Liver (tissue), 9 donors: ENCODE data around the gene GALNTL6. TPM values are rescaled to one million over a fixed set of nuclear protein-coding genes. Genes with fewer than 3 reads are reported as not detected.

Experiments
- DNase-seq: peaks from one replicate; pipeline ENCODE4 v3.0.0-alpha.2; 2017; ENCODE audit warnings: low spot score
- H3K27ac ChIP-seq, 2 donors: one replicate each; pipeline ENCODE4 v1.7.0; 2013; ENCODE audit warnings: inconsistent platforms in 2 of 2, low read length in 2 of 2, control low read depth in 1 of 2, low read depth in 1 of 2, mild to moderate bottlenecking in 1 of 2
- H3K27me3 ChIP-seq, 4 donors: one replicate each; pipeline versions ENCODE4 v1.6.1 to v1.7.0; 2013; ENCODE audit warnings: low read length in 3 of 4, inconsistent platforms in 1 of 4, mild to moderate bottlenecking in 1 of 4, moderate library complexity in 1 of 4; ENCODE audit not compliant: control insufficient read depth in 4 of 4, insufficient read depth in 4 of 4
- H3K36me3 ChIP-seq, 4 donors: one replicate each; pipeline versions ENCODE4 v1.6.1 to v1.7.0; 2013; ENCODE audit warnings: low read length in 3 of 4, mild to moderate bottlenecking in 3 of 4, low read depth in 1 of 4, moderate library complexity in 1 of 4; ENCODE audit not compliant: control insufficient read depth in 4 of 4, insufficient read depth in 3 of 4
- H3K4me1 ChIP-seq, 4 donors: one replicate each; pipeline versions ENCODE4 v1.6.1 to v1.7.0; 2013; ENCODE audit warnings: low read length in 3 of 4, mild to moderate bottlenecking in 3 of 4, moderate library complexity in 1 of 4; ENCODE audit not compliant: control insufficient read depth in 4 of 4, insufficient read depth in 4 of 4
- H3K4me3 ChIP-seq, 3 donors: one replicate each; pipeline versions ENCODE4 v1.6.1 to v1.7.0; 2013; ENCODE audit warnings: low read length in 3 of 3, control low read depth in 1 of 3, low read depth in 1 of 3, mild to moderate bottlenecking in 1 of 3
- H3K9ac ChIP-seq, 2 donors: one replicate each; pipeline ENCODE4 v1.7.0; 2013; ENCODE audit warnings: low read length in 2 of 2, mild to moderate bottlenecking in 2 of 2, moderate library complexity in 2 of 2, control low read depth in 1 of 2, low read depth in 1 of 2
- H3K9me3 ChIP-seq, 4 donors: one replicate each; pipeline versions ENCODE4 v1.6.1 to v1.7.0; 2013; ENCODE audit warnings: low read length in 3 of 4; ENCODE audit not compliant: control insufficient read depth in 4 of 4
- EGR1 ChIP-seq, 2 donors: IDR thresholded peaks; 2 replicates each; pipeline ENCODE4 v1.6.1; 2016 to 2018; ENCODE audit warnings: antibody characterized with exemption in 2 of 2, low read depth in 2 of 2
- FOXA2 ChIP-seq: IDR thresholded peaks from 2 replicates; pipeline ENCODE4 v1.6.1; 2016; ENCODE audit warnings: antibody characterized with exemption
- GABPA ChIP-seq, 2 donors: IDR thresholded peaks in 1 of 2; conservative IDR thresholded peaks in 1 of 2; 2 replicates each; pipeline ENCODE4 v1.6.1; 2016; ENCODE audit warnings: antibody characterized with exemption in 2 of 2, mild to moderate bottlenecking in 1 of 2, moderate library complexity in 1 of 2
- HNF4A ChIP-seq, 2 donors: conservative IDR thresholded peaks; 2 replicates each; pipeline ENCODE4 v1.6.1; 2016; ENCODE audit warnings: antibody characterized with exemption in 2 of 2, mild to moderate bottlenecking in 2 of 2
- HNF4G ChIP-seq: IDR thresholded peaks from 2 replicates; pipeline ENCODE4 v1.6.1; 2016; ENCODE audit warnings: antibody characterized with exemption
- RAD21 ChIP-seq, 2 donors: IDR thresholded peaks; 2 replicates each; pipeline ENCODE4 v1.6.1; 2016; ENCODE audit warnings: antibody characterized with exemption in 2 of 2, mild to moderate bottlenecking in 2 of 2
- RXRA ChIP-seq, 2 donors: IDR thresholded peaks; 2 replicates each; pipeline ENCODE4 v1.6.1; 2017 to 2018; ENCODE audit warnings: antibody characterized with exemption in 2 of 2, mild to moderate bottlenecking in 1 of 2
- SP1 ChIP-seq: IDR thresholded peaks from 2 replicates; pipeline ENCODE4 v1.6.1; 2018; ENCODE audit warnings: antibody characterized with exemption, mild to moderate bottlenecking
- TAF1 ChIP-seq: conservative IDR thresholded peaks from 2 replicates; pipeline ENCODE4 v1.6.1; 2016; ENCODE audit warnings: antibody characterized with exemption, mild to moderate bottlenecking
- YY1 ChIP-seq: IDR thresholded peaks from 2 replicates; pipeline ENCODE4 v1.6.1; 2016; ENCODE audit warnings: antibody characterized with exemption, mild to moderate bottlenecking
- WGBS: extraction: QIAGEN DNeasy Blood & Tissue Kit; methylation state at CpG from one replicate; pipeline ENCODE4 v1.1.7; 2013; 5-methylcytosine and 5-hydroxymethylcytosine counted together
- polyA plus RNA-seq, 2 donors: library from polyadenylated mRNA; stranded (reverse) in 1 of 2; unstranded in 1 of 2; fragments of 200-250 nt in 1 of 2; fragments of >200 nt in 1 of 2; fragmentation: Nextera tagmentation in 1 of 2; extraction: Ambion mirVana in 1 of 2; gene quantifications; one replicate each; pipeline versions ENCODE4 v1.2.1 to v1.2.3, GENCODE V29; 2013 to 2015
- total RNA-seq, 2 donors: library from RNA; depleted of rRNA; stranded (reverse); fragments of >200 nt; gene quantifications; one replicate each; pipeline ENCODE4 v1.2.3, GENCODE V29; 2014
- TF ChIP-seq, protein P1 (sequence below): IDR thresholded peaks from 2 replicates; pipeline ENCODE4 v1.6.1; 2016; ENCODE audit warnings: antibody characterized with exemption, mild to moderate bottlenecking
- TF ChIP-seq, protein P2 (sequence below): IDR thresholded peaks from 2 replicates; pipeline ENCODE4 v1.6.1; 2016; ENCODE audit warnings: antibody characterized with exemption
- TF ChIP-seq, protein P3 (sequence below): fragments of 150-350 bp; IDR thresholded peaks from 2 replicates; pipeline ENCODE4 v1.5.1; 2017; ENCODE audit warnings: improper control_type of control experiment, low read depth, low read length; ENCODE audit not compliant: missing input control
- donor health status: healthy.
- donor health status: healthy.
- donor health status: healthy.
- donor health status: healthy.
- donor health status: healthy.

The GALNTL6 gene
- total and polyA plus RNA-seq, 4 donors: 0.06 to 0.08 TPM; not detected in 2

DNA sequence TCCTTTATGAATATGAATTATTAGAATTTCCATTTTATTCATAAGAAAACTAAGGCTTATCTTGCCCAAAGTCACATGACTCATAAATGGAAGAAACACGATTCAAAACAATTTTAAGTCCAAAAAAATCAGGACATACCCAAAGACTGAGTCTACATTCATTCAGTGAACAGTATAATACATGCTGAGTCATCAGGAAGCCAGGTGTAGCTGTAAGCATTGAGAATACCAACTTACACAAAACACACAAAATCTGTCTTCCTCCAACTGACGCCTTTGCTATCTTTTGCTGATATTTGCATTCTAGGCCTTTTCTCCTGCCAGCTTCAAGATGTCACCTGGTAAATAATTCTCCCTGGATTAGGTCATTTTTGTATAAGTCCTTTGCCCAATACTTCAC is 835.3 kb downstream of the GALNTL6 start:
- Histone ChIP-seq H3K27me3 (no peaks in the 10 kb centered on the region), H3K4me1 (no peaks in the 10 kb centered on the region), H3K9ac (no peak overlapping the region), H3K4me3 (no peak overlapping the region), H3K27ac (no peak overlapping the region), H3K9me3 (no peaks in the 10 kb centered on the region), H3K36me3 (no peaks in the 10 kb centered on the region)
- DNase-seq: no peak
- whole genome bisulfite sequencing: 81% methylated on average over 2 of the region's 2 CpGs
- TF ChIP-seq, protein P1, sequence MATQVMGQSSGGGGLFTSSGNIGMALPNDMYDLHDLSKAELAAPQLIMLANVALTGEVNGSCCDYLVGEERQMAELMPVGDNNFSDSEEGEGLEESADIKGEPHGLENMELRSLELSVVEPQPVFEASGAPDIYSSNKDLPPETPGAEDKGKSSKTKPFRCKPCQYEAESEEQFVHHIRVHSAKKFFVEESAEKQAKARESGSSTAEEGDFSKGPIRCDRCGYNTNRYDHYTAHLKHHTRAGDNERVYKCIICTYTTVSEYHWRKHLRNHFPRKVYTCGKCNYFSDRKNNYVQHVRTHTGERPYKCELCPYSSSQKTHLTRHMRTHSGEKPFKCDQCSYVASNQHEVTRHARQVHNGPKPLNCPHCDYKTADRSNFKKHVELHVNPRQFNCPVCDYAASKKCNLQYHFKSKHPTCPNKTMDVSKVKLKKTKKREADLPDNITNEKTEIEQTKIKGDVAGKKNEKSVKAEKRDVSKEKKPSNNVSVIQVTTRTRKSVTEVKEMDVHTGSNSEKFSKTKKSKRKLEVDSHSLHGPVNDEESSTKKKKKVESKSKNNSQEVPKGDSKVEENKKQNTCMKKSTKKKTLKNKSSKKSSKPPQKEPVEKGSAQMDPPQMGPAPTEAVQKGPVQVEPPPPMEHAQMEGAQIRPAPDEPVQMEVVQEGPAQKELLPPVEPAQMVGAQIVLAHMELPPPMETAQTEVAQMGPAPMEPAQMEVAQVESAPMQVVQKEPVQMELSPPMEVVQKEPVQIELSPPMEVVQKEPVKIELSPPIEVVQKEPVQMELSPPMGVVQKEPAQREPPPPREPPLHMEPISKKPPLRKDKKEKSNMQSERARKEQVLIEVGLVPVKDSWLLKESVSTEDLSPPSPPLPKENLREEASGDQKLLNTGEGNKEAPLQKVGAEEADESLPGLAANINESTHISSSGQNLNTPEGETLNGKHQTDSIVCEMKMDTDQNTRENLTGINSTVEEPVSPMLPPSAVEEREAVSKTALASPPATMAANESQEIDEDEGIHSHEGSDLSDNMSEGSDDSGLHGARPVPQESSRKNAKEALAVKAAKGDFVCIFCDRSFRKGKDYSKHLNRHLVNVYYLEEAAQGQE: no peak
- no peak for TF ChIP-seq EGR1 (IDR thresholded peaks at IDR 0.05; ENCODE audit: low read depth in 2 of 2)
- no peak for TF ChIP-seq YY1
- TF ChIP-seq GABPA (IDR thresholded peaks at IDR 0.05 in 1 of 2, conservative IDR thresholded peaks at IDR 0.05 in 1 of 2): no peak
- TF ChIP-seq, protein P2, sequence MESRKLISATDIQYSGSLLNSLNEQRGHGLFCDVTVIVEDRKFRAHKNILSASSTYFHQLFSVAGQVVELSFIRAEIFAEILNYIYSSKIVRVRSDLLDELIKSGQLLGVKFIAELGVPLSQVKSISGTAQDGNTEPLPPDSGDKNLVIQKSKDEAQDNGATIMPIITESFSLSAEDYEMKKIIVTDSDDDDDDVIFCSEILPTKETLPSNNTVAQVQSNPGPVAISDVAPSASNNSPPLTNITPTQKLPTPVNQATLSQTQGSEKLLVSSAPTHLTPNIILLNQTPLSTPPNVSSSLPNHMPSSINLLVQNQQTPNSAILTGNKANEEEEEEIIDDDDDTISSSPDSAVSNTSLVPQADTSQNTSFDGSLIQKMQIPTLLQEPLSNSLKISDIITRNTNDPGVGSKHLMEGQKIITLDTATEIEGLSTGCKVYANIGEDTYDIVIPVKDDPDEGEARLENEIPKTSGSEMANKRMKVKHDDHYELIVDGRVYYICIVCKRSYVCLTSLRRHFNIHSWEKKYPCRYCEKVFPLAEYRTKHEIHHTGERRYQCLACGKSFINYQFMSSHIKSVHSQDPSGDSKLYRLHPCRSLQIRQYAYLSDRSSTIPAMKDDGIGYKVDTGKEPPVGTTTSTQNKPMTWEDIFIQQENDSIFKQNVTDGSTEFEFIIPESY: no peak
- no peak for TF ChIP-seq FOXA2
- no peak for TF ChIP-seq HNF4G
- TF ChIP-seq, protein P3, sequence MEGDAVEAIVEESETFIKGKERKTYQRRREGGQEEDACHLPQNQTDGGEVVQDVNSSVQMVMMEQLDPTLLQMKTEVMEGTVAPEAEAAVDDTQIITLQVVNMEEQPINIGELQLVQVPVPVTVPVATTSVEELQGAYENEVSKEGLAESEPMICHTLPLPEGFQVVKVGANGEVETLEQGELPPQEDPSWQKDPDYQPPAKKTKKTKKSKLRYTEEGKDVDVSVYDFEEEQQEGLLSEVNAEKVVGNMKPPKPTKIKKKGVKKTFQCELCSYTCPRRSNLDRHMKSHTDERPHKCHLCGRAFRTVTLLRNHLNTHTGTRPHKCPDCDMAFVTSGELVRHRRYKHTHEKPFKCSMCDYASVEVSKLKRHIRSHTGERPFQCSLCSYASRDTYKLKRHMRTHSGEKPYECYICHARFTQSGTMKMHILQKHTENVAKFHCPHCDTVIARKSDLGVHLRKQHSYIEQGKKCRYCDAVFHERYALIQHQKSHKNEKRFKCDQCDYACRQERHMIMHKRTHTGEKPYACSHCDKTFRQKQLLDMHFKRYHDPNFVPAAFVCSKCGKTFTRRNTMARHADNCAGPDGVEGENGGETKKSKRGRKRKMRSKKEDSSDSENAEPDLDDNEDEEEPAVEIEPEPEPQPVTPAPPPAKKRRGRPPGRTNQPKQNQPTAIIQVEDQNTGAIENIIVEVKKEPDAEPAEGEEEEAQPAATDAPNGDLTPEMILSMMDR: no peak

GRCh38 chr4:172649143-172649542 is 835.9 kb downstream of the GALNTL6 start:
- H3K4me1 ChIP-seq: no peaks in the 10 kb centered on the region
- H3K9me3 ChIP-seq: no peaks in the 10 kb centered on the region
- DNase-seq: no peak
- no peaks in the 10 kb centered on the region for H3K27me3 ChIP-seq
- H3K36me3 ChIP-seq: no peaks in the 10 kb centered on the region
- H3K9ac ChIP-seq: no peak overlapping the region
- H3K27ac ChIP-seq: no peak overlapping the region
- no peak overlapping the region for H3K4me3 ChIP-seq
- TF ChIP-seq, protein P1: no peak
- TF ChIP-seq RAD21 (IDR thresholded peaks at IDR 0.05) (no peak), SP1 (no peak), RXRA (IDR thresholded peaks at IDR 0.05) (no peak), HNF4G (no peak), HNF4A (conservative IDR thresholded peaks at IDR 0.05) (no peak), TAF1 (no peak)
- TF ChIP-seq, protein P2: no peak
- 73% methylated on average over 2 of the region's 2 CpGs for WGBS
